ENCODE measurements around the gene NAT8L. TPM values are rescaled to one million over a fixed set of nuclear protein-coding genes. Genes with fewer than 3 reads are reported as not detected.

NAT8L gene
- polyA plus RNA-seq, 1 donor (not counting 4 experiments of a cell fraction or from before 2014, with no cell fraction given): 0.01 TPM

- no peak for FAIRE-seq
- TF ChIP-seq, protein P1, sequence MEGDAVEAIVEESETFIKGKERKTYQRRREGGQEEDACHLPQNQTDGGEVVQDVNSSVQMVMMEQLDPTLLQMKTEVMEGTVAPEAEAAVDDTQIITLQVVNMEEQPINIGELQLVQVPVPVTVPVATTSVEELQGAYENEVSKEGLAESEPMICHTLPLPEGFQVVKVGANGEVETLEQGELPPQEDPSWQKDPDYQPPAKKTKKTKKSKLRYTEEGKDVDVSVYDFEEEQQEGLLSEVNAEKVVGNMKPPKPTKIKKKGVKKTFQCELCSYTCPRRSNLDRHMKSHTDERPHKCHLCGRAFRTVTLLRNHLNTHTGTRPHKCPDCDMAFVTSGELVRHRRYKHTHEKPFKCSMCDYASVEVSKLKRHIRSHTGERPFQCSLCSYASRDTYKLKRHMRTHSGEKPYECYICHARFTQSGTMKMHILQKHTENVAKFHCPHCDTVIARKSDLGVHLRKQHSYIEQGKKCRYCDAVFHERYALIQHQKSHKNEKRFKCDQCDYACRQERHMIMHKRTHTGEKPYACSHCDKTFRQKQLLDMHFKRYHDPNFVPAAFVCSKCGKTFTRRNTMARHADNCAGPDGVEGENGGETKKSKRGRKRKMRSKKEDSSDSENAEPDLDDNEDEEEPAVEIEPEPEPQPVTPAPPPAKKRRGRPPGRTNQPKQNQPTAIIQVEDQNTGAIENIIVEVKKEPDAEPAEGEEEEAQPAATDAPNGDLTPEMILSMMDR (optimal IDR thresholded peaks at IDR 0.05 in 1 of 3, IDR thresholded peaks at IDR 0.05 in 1 of 3, conservative IDR thresholded peaks at IDR 0.05 in 1 of 3; ENCODE audit: extremely low read depth in 1 of 3, insufficient read depth in 2 of 3, low read length in 3 of 3): no peak
- no peak for TF ChIP-seq EZH2 (IDR thresholded peaks at IDR 0.05; ENCODE audit: low read length)
- Histone ChIP-seq H3K9ac (ENCODE audit: control insufficient read depth, extremely low read depth, insufficient read depth, low read length) (no peak overlapping the region), H3K27me3 (ENCODE audit: control insufficient read depth, extremely low read depth, insufficient read depth, low read length) (peaks cover 9% of the 10 kb centered on the region), H4K20me1 (ENCODE audit: control insufficient read depth, extremely low read depth, insufficient read depth, low read length) (no peaks in the 10 kb centered on the region), H2AFZ (ENCODE audit: control insufficient read depth, low read length) (no peak overlapping the region), H3K9me1 (ENCODE audit: control insufficient read depth, extremely low read depth, insufficient read depth, low read length) (no peaks in the 10 kb centered on the region), H3K9me3 (ENCODE audit: control insufficient read depth, low read depth, low read length) (peaks cover 2% of the 10 kb centered on the region), H3K36me3 (ENCODE audit: control insufficient read depth in 2 of 2, extremely low read depth in 1 of 2, insufficient read depth in 2 of 2, low read length in 2 of 2) (no peaks in the 10 kb centered on the region), H3K4me2 (ENCODE audit: control insufficient read depth, extremely low read depth, insufficient read depth, low read depth, low read length) (no peak overlapping the region), H3K27ac (ENCODE audit: control insufficient read depth, insufficient read depth, low read length) (no peak overlapping the region), H3K4me1 (ENCODE audit: control insufficient read depth, extremely low read depth, insufficient read depth, low read length) (peaks cover 6% of the 10 kb centered on the region), H3K4me3 (ENCODE audit: control insufficient read depth in 2 of 3, extremely low read depth in 1 of 3, insufficient read depth in 2 of 3, low read depth in 1 of 3, low read length in 3 of 3) (no peak overlapping the region), H3K79me2 (ENCODE audit: control insufficient read depth, insufficient read depth, low read length) (no peaks in the 10 kb centered on the region)
- DNase-seq (ENCODE audit: low read depth, low spot score): no peak
- dilution Hi-C loops (cut with MboI; ENCODE audit: extremely low pct_ligation_motif_present, low sequenced_read_pairs): no loop called here
These were observed 33.0 kb downstream of the NAT8L start for GRCh38 chr4:2091990-2092668.

- H3K79me2 ChIP-seq (ENCODE audit: control insufficient read depth, insufficient read depth, low read length): no peaks in the 10 kb centered on the region
- dilution Hi-C loops (cut with MboI; ENCODE audit: extremely low pct_ligation_motif_present, low sequenced_read_pairs): no loop called here
- no peaks in the 10 kb centered on the region for H3K36me3 ChIP-seq (ENCODE audit: control insufficient read depth in 2 of 2, extremely low read depth in 1 of 2, insufficient read depth in 2 of 2, low read length in 2 of 2)
- H3K9ac ChIP-seq (ENCODE audit: control insufficient read depth, extremely low read depth, insufficient read depth, low read length): no peak overlapping the region
- H3K9me3 ChIP-seq (ENCODE audit: control insufficient read depth, low read depth, low read length): peaks cover 2% of the 10 kb centered on the region
- no peak overlapping the region for H3K27ac ChIP-seq (ENCODE audit: control insufficient read depth, insufficient read depth, low read length)
- H3K4me1 ChIP-seq (ENCODE audit: control insufficient read depth, extremely low read depth, insufficient read depth, low read length): peaks cover 6% of the 10 kb centered on the region
- H3K9me1 ChIP-seq (ENCODE audit: control insufficient read depth, extremely low read depth, insufficient read depth, low read length): no peaks in the 10 kb centered on the region
- no peak overlapping the region for H3K4me3 ChIP-seq (ENCODE audit: control insufficient read depth in 2 of 3, extremely low read depth in 1 of 3, insufficient read depth in 2 of 3, low read depth in 1 of 3, low read length in 3 of 3)
- H2AFZ ChIP-seq (ENCODE audit: control insufficient read depth, low read length): no peak overlapping the region
- no peaks in the 10 kb centered on the region for H4K20me1 ChIP-seq (ENCODE audit: control insufficient read depth, extremely low read depth, insufficient read depth, low read length)
- no peak overlapping the region for H3K4me2 ChIP-seq (ENCODE audit: control insufficient read depth, extremely low read depth, insufficient read depth, low read depth, low read length)
- H3K27me3 ChIP-seq (ENCODE audit: control insufficient read depth, extremely low read depth, insufficient read depth, low read length): peaks cover 9% of the 10 kb centered on the region
- DNase-seq (ENCODE audit: low read depth, low spot score) (no peak), FAIRE-seq (no peak)
- TF ChIP-seq, protein P1 (optimal IDR thresholded peaks at IDR 0.05 in 1 of 3, IDR thresholded peaks at IDR 0.05 in 1 of 3, conservative IDR thresholded peaks at IDR 0.05 in 1 of 3; ENCODE audit: extremely low read depth in 1 of 3, insufficient read depth in 2 of 3, low read length in 3 of 3): no peak
- no peak for TF ChIP-seq EZH2 (IDR thresholded peaks at IDR 0.05; ENCODE audit: low read length)
These were observed 33.5 kb downstream of the NAT8L start for GRCh38 chr4:2092669-2093053.

Data from keratinocyte (primary cell).